ENCODE measurements around the gene LIN52.

LIN52 gene

GRCh38 chr14:74221741-74222140, 137.0 kb downstream of the LIN52 start:
- no peak overlapping the region for H3K4me3 ChIP-seq (ENCODE audit: low read depth, low read length)
- TF ChIP-seq CTCF (IDR thresholded peaks at IDR 0.05; ENCODE audit: borderline replicate concordance, insufficient read depth, low read depth, low read length), result no peak

- no peak for TF ChIP-seq CTCF (IDR thresholded peaks at IDR 0.05; ENCODE audit: borderline replicate concordance, insufficient read depth, low read depth, low read length)
- H3K4me3 ChIP-seq (ENCODE audit: low read depth, low read length), result no peak overlapping the region
Observed at GRCh38 chr14:74223016-74223415, 138.3 kb downstream of the LIN52 start.

- no peak for TF ChIP-seq CTCF (IDR thresholded peaks at IDR 0.05; ENCODE audit: borderline replicate concordance, insufficient read depth, low read depth, low read length)
- H3K4me3 ChIP-seq (ENCODE audit: low read depth, low read length), result no peak overlapping the region
Observed at GRCh38 chr14:74231784-74232183, 147.0 kb downstream of the LIN52 start.

GRCh38 chr14:74235017-74235416, 150.3 kb downstream of the LIN52 start:
- H3K4me3 ChIP-seq (ENCODE audit: low read depth, low read length), result no peak overlapping the region
- no peak for TF ChIP-seq CTCF (IDR thresholded peaks at IDR 0.05; ENCODE audit: borderline replicate concordance, insufficient read depth, low read depth, low read length)

GRCh38 chr14:74237441-74237840, 152.7 kb downstream of the LIN52 start:
- no peak overlapping the region for H3K4me3 ChIP-seq (ENCODE audit: low read depth, low read length)
- TF ChIP-seq CTCF (IDR thresholded peaks at IDR 0.05; ENCODE audit: borderline replicate concordance, insufficient read depth, low read depth, low read length), result no peak

- TF ChIP-seq CTCF (IDR thresholded peaks at IDR 0.05; ENCODE audit: borderline replicate concordance, insufficient read depth, low read depth, low read length), result no peak
- no peak within 1 kb of the TSS for H3K4me3 ChIP-seq (ENCODE audit: low read depth, low read length)
Observed at GRCh38 chr14:74238974-74239847, 154.5 kb downstream of the LIN52 start, which contains the start of gene VSX2. VSX2 (plus strand) TSS chr14:74239449; CDS start chr14:74239562, 113 bp downstream.
